HG02642 (cell line): ENCODE measurements around the gene EHBP1L1.
A peak's percentile ranks its signal among the peaks of the same experiment; 100 is the strongest.

Source experiments
- ATAC-seq: cut with Tn5 transposase; IDR thresholded peaks from one replicate; pipeline ENCODE4 v1.9.1; 2021; ENCODE audit warnings: mild to moderate bottlenecking; ENCODE audit not compliant: unreplicated experiment, poor library complexity

Gene EHBP1L1

GRCh38 chr11:65575568-65576231 is at the start of gene EHBP1L1:
TSS of gene EHBP1L1 (plus strand) at chr11:65576053. CDS start at chr11:65576303, 250 bp downstream.
- ATAC-seq = peak; percentile 26

- ATAC-seq = no peak
Measured at GRCh38 chr11:65526744-65527143, 49.1 kb upstream of the EHBP1L1 start.

GRCh38 chr11:65528819-65529350 is 47.0 kb upstream of the EHBP1L1 start:
- ATAC-seq = no peak

- ATAC-seq = no peak
Measured at GRCh38 chr11:65529475-65530156, 46.2 kb upstream of the EHBP1L1 start.

GRCh38 chr11:65530157-65530496 is 45.7 kb upstream of the EHBP1L1 start:
- no peak for ATAC-seq

GRCh38 chr11:65532388-65533064 is 43.3 kb upstream of the EHBP1L1 start:
- ATAC-seq = no peak

- no peak for ATAC-seq
Measured at GRCh38 chr11:65535102-65535501, 40.8 kb upstream of the EHBP1L1 start.

GRCh38 chr11:65536412-65537295 is 39.2 kb upstream of the EHBP1L1 start:
- no peak for ATAC-seq

- no peak for ATAC-seq
Measured at GRCh38 chr11:65537296-65537597, 38.6 kb upstream of the EHBP1L1 start.

- no peak for ATAC-seq
Measured at GRCh38 chr11:65537620-65538231, 38.1 kb upstream of the EHBP1L1 start.

GRCh38 chr11:65538232-65538914 is 37.5 kb upstream of the EHBP1L1 start:
- no peak for ATAC-seq

GRCh38 chr11:65538915-65539743 is 36.7 kb upstream of the EHBP1L1 start:
- no peak for ATAC-seq

GRCh38 chr11:65539744-65540289 is 36.0 kb upstream of the EHBP1L1 start:
- ATAC-seq = peak; percentile 54

GRCh38 chr11:65540290-65541092 is 35.4 kb upstream of the EHBP1L1 start:
- ATAC-seq = peak; percentile 73

- ATAC-seq = no peak
Measured at GRCh38 chr11:65541093-65541982, 34.5 kb upstream of the EHBP1L1 start.

GRCh38 chr11:65542738-65543390 is 33.0 kb upstream of the EHBP1L1 start:
- no peak for ATAC-seq
